GM21447 (cell line): ENCODE measurements around the gene RNASE13.

Experiments used
- ATAC-seq: cut with Tn5 transposase; IDR thresholded peaks from one replicate; pipeline ENCODE4 v1.9.1; 2021; ENCODE audit not compliant: unreplicated experiment

The RNASE13 gene

DNA sequence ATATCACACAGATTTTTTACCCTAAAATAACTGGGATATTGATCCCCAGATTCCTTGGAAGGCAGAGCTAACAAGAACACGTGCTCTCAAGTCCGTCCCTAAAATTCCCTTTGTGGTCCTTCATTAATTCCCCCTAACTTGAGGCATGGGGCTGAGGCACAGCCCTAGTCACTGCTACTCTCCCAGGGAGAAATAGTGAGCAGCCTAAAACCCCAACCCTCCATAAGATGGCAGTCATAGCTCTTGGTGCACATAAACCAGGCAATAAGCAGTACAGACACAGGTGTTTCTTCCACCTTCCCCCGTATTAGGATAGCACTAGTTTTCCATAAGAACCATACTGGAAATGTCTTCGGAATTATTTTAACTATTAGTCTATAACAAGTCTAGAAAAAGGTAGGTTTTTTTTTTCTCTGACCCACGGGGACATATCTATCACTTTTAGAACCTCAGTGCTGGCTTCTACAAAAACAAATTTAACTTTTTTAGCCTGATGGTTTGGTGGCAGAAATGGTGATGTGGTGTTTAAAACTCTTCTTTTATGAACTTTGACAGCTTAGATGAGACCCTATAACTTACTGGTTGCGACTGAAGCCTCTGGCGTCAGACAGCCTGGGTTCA lies 32.4 kb upstream of the RNASE13 start:
- no peak for ATAC-seq

DNA sequence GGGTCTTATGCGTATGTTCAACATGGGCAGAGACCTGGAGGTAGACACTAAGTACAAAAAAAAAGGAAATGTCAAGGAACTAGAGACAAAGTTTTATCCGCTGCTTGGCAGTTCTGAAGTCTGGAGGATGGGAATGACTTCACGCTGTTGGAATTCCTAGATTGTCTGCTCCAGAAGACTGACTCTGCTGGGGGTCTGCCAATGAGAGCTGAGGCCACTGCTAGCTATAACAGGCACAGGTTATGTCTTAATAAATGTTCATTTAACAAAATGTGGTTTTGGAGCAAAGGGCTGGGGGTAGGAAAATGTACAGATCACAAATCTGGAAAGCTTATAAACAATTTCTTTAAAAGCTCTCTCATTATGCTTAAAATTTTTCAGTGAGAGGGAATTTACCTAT lies 28.9 kb upstream of the RNASE13 start:
- ATAC-seq = no peak

GRCh38 chr14:21061347-21061668 lies 26.7 kb upstream of the RNASE13 start:
- no peak for ATAC-seq

- no peak for ATAC-seq
Observed at GRCh38 chr14:21060614-21061346, 26.2 kb upstream of the RNASE13 start.

GRCh38 chr14:21059842-21060613 lies 25.4 kb upstream of the RNASE13 start:
- ATAC-seq = no peak

GRCh38 chr14:21058903-21059302 lies 24.3 kb upstream of the RNASE13 start:
- no peak for ATAC-seq

GRCh38 chr14:21057803-21058675 lies 23.4 kb upstream of the RNASE13 start, which contains the start of gene RNASE8:
Gene RNASE8 (plus strand): TSS chr14:21057822. CDS start chr14:21057893, 71 bp downstream.
- no peak for ATAC-seq

DNA sequence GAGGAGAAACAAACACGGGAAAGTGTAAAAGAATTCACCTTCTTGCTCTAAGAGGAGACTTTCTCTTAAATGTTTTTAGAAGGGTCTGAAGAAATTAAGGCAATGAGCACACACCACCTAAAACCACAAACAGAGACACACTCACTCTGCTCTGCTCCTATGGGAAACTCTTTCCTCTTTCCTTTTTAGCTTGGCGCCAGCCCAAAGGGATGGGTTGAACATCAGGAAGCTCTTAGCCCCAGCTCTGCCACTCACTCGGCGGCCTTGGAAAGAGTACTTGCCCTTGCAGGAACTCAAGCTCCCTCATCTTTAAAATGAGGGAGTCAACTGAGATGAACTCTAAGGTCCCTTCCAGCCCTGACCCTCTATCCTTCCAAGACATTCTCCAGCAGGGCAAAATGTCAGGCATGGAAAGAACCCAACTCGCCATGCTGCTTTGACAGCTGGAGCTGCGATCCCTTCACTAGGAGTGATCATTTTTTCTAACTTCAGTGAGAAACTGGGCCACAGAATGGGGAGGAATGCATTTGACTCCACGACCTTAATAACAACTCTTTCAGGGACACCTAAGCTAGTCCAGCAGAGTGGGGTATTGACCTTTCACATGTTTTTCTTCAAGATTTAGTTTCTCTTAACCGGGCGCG lies 22.0 kb upstream of the RNASE13 start:
- no peak for ATAC-seq

- ATAC-seq = no peak
Observed at GRCh38 chr14:21055432-21056117, 21.0 kb upstream of the RNASE13 start.

- no peak for ATAC-seq
Observed at GRCh38 chr14:21054768-21055145, 20.1 kb upstream of the RNASE13 start.

GRCh38 chr14:21054123-21054767 lies 19.6 kb upstream of the RNASE13 start:
- ATAC-seq = no peak

DNA sequence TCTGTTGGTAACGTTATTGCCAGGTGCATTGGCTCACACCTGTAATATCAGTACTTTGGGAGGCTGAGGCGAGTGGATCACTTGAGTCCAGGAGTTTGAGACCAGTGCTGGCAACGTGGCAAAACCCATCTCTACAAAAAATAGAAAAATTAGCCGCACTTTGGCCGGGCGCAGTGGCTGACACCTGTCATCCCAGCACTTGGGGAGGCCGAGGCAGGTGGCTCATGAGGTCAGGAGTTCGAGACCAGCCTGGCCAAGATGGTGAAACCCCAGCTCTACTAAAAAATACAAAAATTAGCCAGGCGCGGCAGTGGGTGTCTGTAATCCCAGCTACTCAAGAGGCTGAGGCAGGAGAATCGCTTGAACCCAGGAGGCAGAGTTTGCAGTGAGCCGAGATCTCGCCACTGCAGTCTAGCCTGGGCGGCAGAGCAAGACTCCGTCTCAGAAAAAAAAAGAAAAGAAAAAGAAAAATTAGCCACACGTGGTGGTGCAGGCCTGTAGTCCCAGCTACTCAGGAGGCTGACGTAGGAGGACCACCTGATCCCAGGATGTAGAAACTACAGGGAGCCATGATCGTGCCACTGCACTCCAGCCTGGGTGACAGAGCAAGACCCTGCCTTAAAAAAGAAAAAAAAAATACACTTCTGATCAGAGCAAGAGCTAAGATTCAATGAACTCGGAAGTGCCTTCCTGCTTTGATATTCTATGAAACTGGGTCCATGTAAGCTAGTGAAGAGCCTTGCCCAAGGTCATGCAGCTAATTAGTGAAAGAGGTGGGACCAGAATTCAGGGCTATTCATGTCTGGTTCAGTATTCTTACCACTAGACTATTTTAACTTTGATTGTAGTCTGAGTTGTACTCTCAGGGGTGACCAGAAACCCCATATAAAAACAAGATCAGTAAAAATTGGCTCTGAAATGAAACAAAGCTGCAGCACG lies 18.8 kb upstream of the RNASE13 start:
- no peak for ATAC-seq

GRCh38 chr14:21050597-21050996 lies 16.0 kb upstream of the RNASE13 start:
- ATAC-seq = no peak

- no peak for ATAC-seq
Observed at GRCh38 chr14:21049271-21049673, 14.7 kb upstream of the RNASE13 start.

GRCh38 chr14:21048638-21049037 lies 14.0 kb upstream of the RNASE13 start:
- ATAC-seq = no peak

- ATAC-seq = no peak
Observed at GRCh38 chr14:21047378-21047781, 12.8 kb upstream of the RNASE13 start.

GRCh38 chr14:21043974-21044618 lies 9.5 kb upstream of the RNASE13 start:
- ATAC-seq = no peak

GRCh38 chr14:21043387-21043973 lies 8.9 kb upstream of the RNASE13 start:
- no peak for ATAC-seq
